HG03521 (cell line): Measurements from ENCODE around the gene IFT20.

ENCODE experiments used
- ATAC-seq: cut with Tn5 transposase; IDR thresholded peaks from one replicate; pipeline ENCODE4 v1.9.1; 2021; ENCODE audit warnings: mild to moderate bottlenecking, moderate library complexity; ENCODE audit not compliant: unreplicated experiment

Gene IFT20

GRCh38 chr17:28338056-28338768 is 2.9 kb upstream of the IFT20 start:
- ATAC-seq, result no peak

GRCh38 chr17:28335959-28336871 is 943 bp upstream of the IFT20 start:
- no peak for ATAC-seq

- no peak for ATAC-seq
These were observed 539 bp downstream of the IFT20 start for GRCh38 chr17:28334666-28335200.

GRCh38 chr17:28334171-28334570 is 1.1 kb downstream of the IFT20 start:
- ATAC-seq, result no peak

- ATAC-seq, result no peak
These were observed 2.1 kb downstream of the IFT20 start for GRCh38 chr17:28333083-28333746.

- ATAC-seq, result no peak
These were observed 3.3 kb downstream of the IFT20 start for GRCh38 chr17:28331891-28332420.

GRCh38 chr17:28330671-28331070 is 4.6 kb downstream of the IFT20 start:
- ATAC-seq, result no peak

- no peak for ATAC-seq
These were observed 6.9 kb downstream of the IFT20 start for GRCh38 chr17:28328325-28328724.

- no peak for ATAC-seq
These were observed 7.6 kb downstream of the IFT20 start for GRCh38 chr17:28327709-28328108.

- no peak for ATAC-seq
These were observed 8.2 kb downstream of the IFT20 start for GRCh38 chr17:28327031-28327607.

GRCh38 chr17:28326114-28326513 is 9.2 kb downstream of the IFT20 start:
- ATAC-seq, result no peak

GRCh38 chr17:28325211-28325610 is 10.1 kb downstream of the IFT20 start:
- no peak for ATAC-seq

GRCh38 chr17:28324781-28325180 is 10.5 kb downstream of the IFT20 start:
- no peak for ATAC-seq

GRCh38 chr17:28324267-28324745 is 11.0 kb downstream of the IFT20 start:
- no peak for ATAC-seq

GRCh38 chr17:28320215-28321061 is 14.8 kb downstream of the IFT20 start:
- ATAC-seq, result no peak

- ATAC-seq, result no peak
These were observed 15.7 kb downstream of the IFT20 start for GRCh38 chr17:28319598-28319935.

GRCh38 chr17:28318759-28319597 is 16.3 kb downstream of the IFT20 start, which contains the start of gene TMEM97:
Gene TMEM97, plus strand, starts transcription at chr17:28319200. Its CDS starts 40 bp downstream, at chr17:28319240.
- peak; percentile 94 for ATAC-seq

GRCh38 chr17:28317966-28318758 is 17.1 kb downstream of the IFT20 start:
- peak; percentile 14 for ATAC-seq
